Heart left ventricle (tissue), 16 donors: ENCODE results near the gene TMEM181. TPM values are rescaled to one million over a fixed set of nuclear protein-coding genes. Genes with fewer than 3 reads are reported as not detected.

Source experiments
- ATAC-seq, 4 donors: fragments of 200-7000 bp; cut with Tn5 transposase; one replicate each; pipeline ENCODE4 v1.9.1; 2020 to 2022; ENCODE audit warnings: moderate library complexity in 4 of 4, mild to moderate bottlenecking in 3 of 4, moderate number of reproducible peaks in 1 of 4
- DNase-seq, 5 donors: peaks; one replicate each; pipeline ENCODE4 v3.0.0-alpha.2; 2020
- H3K27ac ChIP-seq, 12 donors: fragments of 200-600 bp; sonication (generic) in 4 of 12; one replicate each; pipeline versions ENCODE4 v1.5.0 to v1.8.0; 2016 to 2022; ENCODE audit warnings: mild to moderate bottlenecking in 2 of 12
- H3K27me3 ChIP-seq, 9 donors: fragments of 200-600 bp; sonication (generic) in 2 of 9; one replicate each; pipeline versions ENCODE4 v1.5.1 to v1.8.0; 2016 to 2022; ENCODE audit warnings: mild to moderate bottlenecking in 3 of 9
- H3K36me3 ChIP-seq, 9 donors: fragments of 200-600 bp; sonication (generic) in 2 of 9; one replicate each; pipeline versions ENCODE4 v1.5.0 to v1.8.0; 2018 to 2022; ENCODE audit warnings: mild to moderate bottlenecking in 2 of 9
- H3K4me1 ChIP-seq, 12 donors: fragments of 200-600 bp; sonication (generic) in 4 of 12; one replicate each; pipeline versions ENCODE4 v1.5.0 to v1.8.0; 2016 to 2022; ENCODE audit warnings: mild to moderate bottlenecking in 3 of 12
- H3K4me3 ChIP-seq, 12 donors: fragments of 200-600 bp; sonication (generic) in 4 of 12; one replicate each; pipeline versions ENCODE4 v1.5.0 to v1.8.0; 2017 to 2022; ENCODE audit warnings: mild to moderate bottlenecking in 9 of 12, moderate library complexity in 4 of 12
- H3K9me3 ChIP-seq, 12 donors: fragments of 200-600 bp; sonication (generic) in 4 of 12; one replicate each; pipeline versions ENCODE4 v1.5.0 to v1.8.0; 2016 to 2022; ENCODE audit warnings: mild to moderate bottlenecking in 1 of 12
- POLR2A ChIP-seq, 2 donors: fragments of 450-650 bp; IDR thresholded peaks; one replicate each; pipeline ENCODE4 v1.6.1; 2017; ENCODE audit warnings: antibody characterized with exemption in 2 of 2, mild to moderate bottlenecking in 2 of 2, moderate library complexity in 2 of 2
- WGBS, 4 donors: extraction: QIAGEN DNeasy Blood & Tissue Kit in 2 of 4; methylation state at CpG; one replicate each; pipeline versions ENCODE4 v1.1.5 to v1.1.7; 2013 to 2018; 5-methylcytosine and 5-hydroxymethylcytosine counted together
- intact Hi-C, 10 donors: fragments of 100-400 bp; cut with DNase I; formaldehyde crosslinking; loops; one replicate each; pipeline versions ENCODE4 v1.11.1 to v1.14.2; 2022
- polyA plus RNA-seq, 2 donors: library from polyadenylated mRNA; stranded (reverse); fragments of 200-250 nt; gene quantifications; one replicate each; pipeline ENCODE4 v1.2.3, GENCODE V29; 2013
- total RNA-seq, 9 donors: library from RNA; depleted of rRNA in 2 of 9; stranded (reverse); fragments of >200 nt in 2 of 9; fragmentation: NEBNext Ultra II Directional in 3 of 9; extraction: Animal tissue kit (Norgen Biotek cat#: 25700) in 3 of 9; gene quantifications; one replicate each; pipeline versions ENCODE4 v1.1.0 to v1.2.4, GENCODE V29; 2016 to 2023
- TF ChIP-seq, protein P1 (sequence below), 12 donors: fragments of 200-600 bp; sonication (generic) in 4 of 12; IDR thresholded peaks; one replicate each; pipeline versions ENCODE4 v1.5.0 to v1.8.0; 2018 to 2022; ENCODE audit warnings: antibody characterized with exemption in 12 of 12, mild to moderate bottlenecking in 5 of 12
- donor health status: ischemic (EF 13 %, LVEDD 7.1; RV severe dilation, severe dysfunction).
- donor health status: healthy with polysubstance abuse.
- donor health status: DM: no; HTN: yes; CAD: no.
- donor health status: DM: no; HTN: no; CAD: no.
- donor health status: ischemic (EF 25% LVEDD 6.9; RV normal size, moderate dysfunction).
- donor health status: ischemic (EF 25% LVEDD 5.7; RV mildly dilated, moderate dysfunction).
- donor health status: healthy.
- donor health status: DM: yes; HTN: yes; CAD: no.
- donor health status: ischemic (EF 35%, LVEDD 5.7; RV mildly dilated, moderate dysfunction).
- donor health status: nonischemic (EF 11% LVEDD 7.7; RV severe dilation, severe dysfunction).
- donor health status: DM: yes; HTN: yes; CAD: no.
- donor health status: PGD.
- donor health status: ischemic (EF 29% LVEDD 5.4; RV normal size, mild dysfunction).
- donor health status: nonischemic (EF 23%, LVEDD 6.1; RV moderate dilation, normal function).

Gene TMEM181
- total and polyA plus RNA-seq, 11 donors, result 4.3 to 14.3 (median 10.1) TPM

DNA sequence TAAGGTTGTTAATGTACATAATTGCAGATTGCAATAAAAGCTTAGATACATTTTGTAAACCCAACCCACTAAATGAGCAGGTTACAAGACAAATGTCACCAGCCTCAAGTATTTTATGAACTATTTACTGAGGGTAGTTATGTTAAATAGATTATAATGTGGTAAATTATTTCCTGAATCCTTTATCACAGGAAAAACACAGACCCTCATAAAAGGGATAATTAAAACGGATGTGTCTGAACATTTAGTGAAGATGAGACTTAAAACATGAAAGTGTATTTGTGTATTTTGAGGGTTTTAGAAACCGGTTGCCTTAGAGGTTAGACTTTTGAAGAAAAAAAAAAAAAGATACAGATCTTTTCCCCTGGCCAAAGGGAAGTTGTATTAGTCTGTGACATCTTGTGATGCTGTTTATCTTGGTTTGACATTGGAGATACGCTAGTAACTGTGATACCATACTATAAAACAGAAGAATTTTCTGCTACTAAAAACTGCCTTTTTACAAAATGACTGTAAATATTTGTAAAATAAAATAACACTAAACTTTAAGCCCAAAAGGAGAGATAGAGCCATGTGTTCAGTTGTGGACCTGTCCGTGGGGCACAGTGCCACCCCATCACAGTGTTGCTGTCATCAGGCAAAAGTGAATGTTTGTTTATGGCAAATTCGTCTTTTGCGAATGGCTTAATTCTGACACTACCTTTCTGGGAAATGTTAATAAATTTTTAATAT, 75.0 kb downstream of the TMEM181 start:
- no peak for DNase-seq
- no peaks in the 10 kb centered on the region for H3K27me3 ChIP-seq
- intact Hi-C loops, result loop anchor here in 2 of 10 donors (5.0 to 10.0 kb wide), 2 partner anchors 50 to 57 kb away; no protein-coding TSS in a partner anchor
- WGBS, 4 donors, result 73 to 79% (median 77%) methylated on average over 6 of the region's 6 CpGs
- H3K36me3 ChIP-seq, result peaks cover 0 to 72% (median 51%) of the 10 kb centered on the region in 9 donors
- TF ChIP-seq, protein P1, sequence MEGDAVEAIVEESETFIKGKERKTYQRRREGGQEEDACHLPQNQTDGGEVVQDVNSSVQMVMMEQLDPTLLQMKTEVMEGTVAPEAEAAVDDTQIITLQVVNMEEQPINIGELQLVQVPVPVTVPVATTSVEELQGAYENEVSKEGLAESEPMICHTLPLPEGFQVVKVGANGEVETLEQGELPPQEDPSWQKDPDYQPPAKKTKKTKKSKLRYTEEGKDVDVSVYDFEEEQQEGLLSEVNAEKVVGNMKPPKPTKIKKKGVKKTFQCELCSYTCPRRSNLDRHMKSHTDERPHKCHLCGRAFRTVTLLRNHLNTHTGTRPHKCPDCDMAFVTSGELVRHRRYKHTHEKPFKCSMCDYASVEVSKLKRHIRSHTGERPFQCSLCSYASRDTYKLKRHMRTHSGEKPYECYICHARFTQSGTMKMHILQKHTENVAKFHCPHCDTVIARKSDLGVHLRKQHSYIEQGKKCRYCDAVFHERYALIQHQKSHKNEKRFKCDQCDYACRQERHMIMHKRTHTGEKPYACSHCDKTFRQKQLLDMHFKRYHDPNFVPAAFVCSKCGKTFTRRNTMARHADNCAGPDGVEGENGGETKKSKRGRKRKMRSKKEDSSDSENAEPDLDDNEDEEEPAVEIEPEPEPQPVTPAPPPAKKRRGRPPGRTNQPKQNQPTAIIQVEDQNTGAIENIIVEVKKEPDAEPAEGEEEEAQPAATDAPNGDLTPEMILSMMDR (IDR thresholded peaks at IDR 0.05), result no peak
- TF ChIP-seq POLR2A (IDR thresholded peaks at IDR 0.05), result no peak
- ATAC-seq, result no peak
- peaks cover 0 to 32% (median 26%) of the 10 kb centered on the region in 12 donors for H3K4me1 ChIP-seq
- H3K27ac ChIP-seq, result peak overlapping the region in 1 of 12 donors; percentile 7
- H3K9me3 ChIP-seq, result no peaks in the 10 kb centered on the region
- no peak overlapping the region for H3K4me3 ChIP-seq

DNA sequence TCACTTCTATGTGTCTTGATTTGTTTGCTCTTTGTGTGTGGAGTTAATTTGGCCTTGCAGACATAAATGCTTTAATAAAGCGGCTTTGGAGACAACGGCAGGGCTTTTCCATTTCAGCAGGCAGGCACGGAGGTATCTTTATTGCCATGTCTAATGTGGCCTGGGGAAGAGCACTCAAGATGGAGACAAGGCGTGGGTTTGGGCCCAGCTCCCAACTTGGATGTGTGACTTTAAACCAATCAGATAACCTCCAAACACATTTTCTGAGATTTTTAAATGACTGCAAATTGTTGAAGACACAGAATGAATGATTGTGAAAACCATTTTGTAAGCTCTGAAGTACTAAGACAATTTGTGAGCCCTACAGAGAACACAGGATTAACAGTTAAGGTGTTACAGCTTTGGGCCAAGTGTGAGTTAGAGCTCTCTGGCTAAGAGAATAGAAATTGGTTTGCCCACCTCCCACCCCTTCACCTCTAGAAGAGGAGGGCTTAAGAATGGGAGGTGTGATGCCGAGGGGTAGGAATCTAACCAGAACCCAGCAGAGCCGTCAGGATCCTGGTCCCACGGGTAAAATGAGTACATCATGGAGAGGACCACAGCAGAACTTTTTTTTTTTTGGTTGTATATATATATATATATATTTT, 75.7 kb downstream of the TMEM181 start:
- intact Hi-C loops, result loop anchor here in 1 of 10 donors (10.0 kb wide), 1 partner anchor 49 kb away; no protein-coding TSS in a partner anchor

DNA sequence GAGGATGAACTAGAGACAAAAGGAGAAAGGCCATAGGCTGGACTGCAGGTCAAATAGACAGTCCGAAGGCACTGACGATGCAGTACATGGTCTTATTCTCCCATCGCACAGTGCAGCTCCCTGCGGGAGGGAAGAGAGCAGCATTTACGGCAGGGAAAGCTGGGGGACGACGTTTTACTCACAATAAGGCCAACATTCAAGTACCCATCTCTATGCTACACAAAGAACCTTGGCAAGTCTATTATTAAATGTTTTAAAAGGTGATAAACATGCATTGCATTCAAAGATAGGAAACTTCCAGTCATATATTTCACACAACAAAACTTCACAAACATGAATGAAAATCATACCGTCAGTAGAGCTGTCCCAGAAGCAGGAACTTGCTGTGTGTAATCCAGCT, 76.9 kb downstream of the TMEM181 start:
- intact Hi-C loops, result loop anchor here in 1 of 10 donors (10.0 kb wide), 1 partner anchor 48 kb away; no protein-coding TSS in a partner anchor
- H3K4me1 ChIP-seq, result peaks cover 0 to 35% (median 28%) of the 10 kb centered on the region in 12 donors
- ATAC-seq (no peak), DNase-seq (no peak)
- no peaks in the 10 kb centered on the region for H3K27me3 ChIP-seq
- no peak overlapping the region for H3K27ac ChIP-seq
- no peaks in the 10 kb centered on the region for H3K9me3 ChIP-seq
- WGBS, 4 donors, result 92 to 95% (median 93%) methylated on average over 8 of the region's 8 CpGs
- H3K36me3 ChIP-seq, result peaks cover 0 to 70% (median 56%) of the 10 kb centered on the region in 9 donors
- no peak overlapping the region for H3K4me3 ChIP-seq
- TF ChIP-seq, protein P1 (IDR thresholded peaks at IDR 0.05), result no peak
- no peak for TF ChIP-seq POLR2A (IDR thresholded peaks at IDR 0.05)

More for the DNA sequence above, 75.7 kb downstream of the TMEM181 start:
- H3K4me1 ChIP-seq, result peaks cover 0 to 39% (median 28%) of the 10 kb centered on the region in 12 donors
- DNase-seq (no peak), ATAC-seq (no peak)
- no peak for TF ChIP-seq POLR2A (IDR thresholded peaks at IDR 0.05)
- TF ChIP-seq, protein P1 (IDR thresholded peaks at IDR 0.05), result no peak
- 88 to 91% (median 88%) methylated on average over 7 of the region's 7 CpGs for WGBS, 4 donors
- peaks cover 0 to 72% (median 56%) of the 10 kb centered on the region in 9 donors for H3K36me3 ChIP-seq
- H3K4me3 ChIP-seq, result no peak overlapping the region
- no peaks in the 10 kb centered on the region for H3K9me3 ChIP-seq
- H3K27me3 ChIP-seq, result no peaks in the 10 kb centered on the region
- peak overlapping the region in 1 of 12 donors; percentile 7 for H3K27ac ChIP-seq

DNA sequence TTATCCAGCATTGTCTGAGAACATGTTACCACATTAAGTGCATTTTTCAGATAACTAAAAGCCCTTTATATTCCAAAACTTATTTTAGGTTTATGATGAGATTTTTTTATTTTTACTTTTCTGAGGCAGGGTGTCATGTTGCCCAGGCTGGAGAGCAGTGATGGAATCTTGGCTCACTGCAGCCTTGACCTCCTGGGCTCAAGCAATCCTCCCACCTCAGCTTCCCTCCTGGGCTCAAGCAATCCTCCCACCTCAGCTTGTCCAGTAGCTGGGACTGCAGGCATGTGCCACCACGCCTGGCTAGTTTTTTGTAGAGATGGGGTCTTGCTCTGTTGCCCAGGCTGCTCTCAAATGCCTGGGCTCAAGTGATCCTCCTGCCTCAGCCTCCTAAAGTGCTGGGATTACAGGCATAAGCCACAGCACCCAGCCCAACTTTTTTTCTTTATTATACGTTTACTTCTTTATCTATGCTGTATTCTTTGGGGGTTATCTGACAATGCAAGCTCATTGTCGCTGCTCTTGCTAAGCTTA, 78.5 kb downstream of the TMEM181 start:
- intact Hi-C loops, result loop anchor here in 1 of 10 donors (10.0 kb wide), 1 partner anchor 46 kb away; no protein-coding TSS in a partner anchor
- DNase-seq (no peak), ATAC-seq (no peak)
- H3K4me3 ChIP-seq, result no peak overlapping the region
- peak overlapping the region in 6 of 12 donors; percentile 1 to 43 (median 16) for H3K27ac ChIP-seq
- peaks cover 0 to 60% (median 51%) of the 10 kb centered on the region in 9 donors for H3K36me3 ChIP-seq
- H3K4me1 ChIP-seq, result peaks cover 2 to 44% (median 35%) of the 10 kb centered on the region in 12 donors
- no peaks in the 10 kb centered on the region for H3K27me3 ChIP-seq
- no peak for TF ChIP-seq POLR2A (IDR thresholded peaks at IDR 0.05)
- TF ChIP-seq, protein P1 (IDR thresholded peaks at IDR 0.05), result no peak
- H3K9me3 ChIP-seq, result no peaks in the 10 kb centered on the region
- 58 to 74% (median 72%) methylated on average over 3 of the region's 3 CpGs for WGBS, 4 donors
